HG03457 (cell line): ENCODE measurements around the gene VWA5B2.
A peak's percentile ranks its signal among the peaks of the same experiment; 100 is the strongest.
"Not testable (repeated sequence)": the region's sequence is repeated elsewhere in the genome, so short reads cannot be mapped to it uniquely, and the experiment has no call there.

Experiments
- ATAC-seq: cut with Tn5 transposase; IDR thresholded peaks from one replicate; pipeline ENCODE4 v1.9.1; 2021; ENCODE audit warnings: moderate number of reproducible peaks; ENCODE audit not compliant: unreplicated experiment

VWA5B2 gene

DNA sequence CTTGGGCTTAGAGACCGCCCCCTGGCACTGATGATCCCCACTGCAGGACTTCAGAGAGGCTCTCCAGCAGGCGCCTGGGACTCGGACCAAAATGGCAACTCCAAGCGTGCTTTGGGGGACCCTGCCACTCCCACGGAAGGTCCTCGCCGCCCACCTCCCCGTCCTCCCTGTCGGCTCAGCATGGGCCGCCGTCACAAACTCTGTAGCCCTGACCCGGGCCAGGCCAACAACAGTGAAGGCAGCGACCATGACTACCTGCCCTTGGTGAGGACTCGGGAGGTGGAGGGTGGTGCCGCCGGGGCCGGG lies 11.7 kb downstream of the VWA5B2 start:
- no peak for ATAC-seq

DNA sequence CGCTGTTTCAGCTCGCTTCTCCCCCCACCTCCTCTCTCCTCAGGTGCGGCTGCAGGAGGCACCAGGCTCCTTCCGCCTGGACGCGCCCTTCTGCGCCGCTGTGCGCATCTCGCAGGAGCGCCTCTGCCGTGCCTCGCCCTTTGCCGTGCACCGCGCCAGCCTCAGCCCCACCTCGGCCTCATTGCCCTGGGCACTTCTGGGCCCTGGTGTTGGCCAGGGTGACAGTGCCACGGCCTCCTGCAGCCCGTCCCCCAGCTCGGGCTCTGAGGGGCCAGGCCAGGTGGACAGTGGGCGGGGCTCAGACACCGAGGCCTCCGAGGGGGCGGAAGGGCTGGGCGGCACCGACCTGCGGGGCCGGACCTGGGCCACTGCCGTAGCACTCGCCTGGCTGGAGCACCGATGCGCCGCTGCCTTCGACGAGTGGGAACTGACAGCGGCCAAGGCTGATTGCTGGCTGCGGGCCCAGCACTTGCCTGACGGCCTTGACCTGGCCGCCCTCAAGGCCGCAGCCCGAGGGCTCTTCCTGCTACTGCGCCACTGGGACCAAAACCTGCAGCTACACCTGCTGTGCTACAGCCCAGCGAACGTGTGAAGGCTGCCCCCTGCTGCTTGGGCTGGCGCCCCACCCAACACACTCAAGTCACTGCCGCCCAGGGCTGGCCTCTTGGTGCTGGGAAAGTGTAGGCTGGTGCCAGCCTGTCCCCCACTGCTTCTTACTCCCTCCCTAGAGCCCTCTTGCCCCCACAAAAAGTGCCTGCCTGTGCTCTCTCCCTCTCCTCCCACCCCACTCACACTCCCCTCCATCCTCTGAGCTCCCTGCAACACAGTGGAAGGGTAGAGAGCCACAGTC lies 12.3 kb downstream of the VWA5B2 start:
- ATAC-seq: no peak

DNA sequence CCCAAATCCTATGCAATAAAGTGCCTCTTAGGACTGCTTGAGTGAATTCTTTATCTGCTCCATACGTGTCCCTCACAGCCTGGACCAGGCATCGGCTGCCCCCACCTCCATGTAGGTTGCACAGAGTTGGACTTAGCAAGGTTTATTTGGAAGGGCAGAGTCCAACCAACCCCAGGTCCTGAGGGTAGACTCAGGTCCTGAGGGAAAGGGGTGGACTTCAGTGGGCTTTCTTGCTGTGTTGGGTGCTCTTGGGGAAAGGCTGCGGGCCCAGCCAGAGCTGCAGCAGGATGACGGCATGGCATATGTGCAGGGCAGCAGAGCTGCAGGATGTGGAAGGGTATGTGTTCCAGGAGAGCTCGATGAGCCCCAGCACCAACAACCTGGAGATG lies 12.9 kb downstream of the VWA5B2 start:
- ATAC-seq: no peak

DNA sequence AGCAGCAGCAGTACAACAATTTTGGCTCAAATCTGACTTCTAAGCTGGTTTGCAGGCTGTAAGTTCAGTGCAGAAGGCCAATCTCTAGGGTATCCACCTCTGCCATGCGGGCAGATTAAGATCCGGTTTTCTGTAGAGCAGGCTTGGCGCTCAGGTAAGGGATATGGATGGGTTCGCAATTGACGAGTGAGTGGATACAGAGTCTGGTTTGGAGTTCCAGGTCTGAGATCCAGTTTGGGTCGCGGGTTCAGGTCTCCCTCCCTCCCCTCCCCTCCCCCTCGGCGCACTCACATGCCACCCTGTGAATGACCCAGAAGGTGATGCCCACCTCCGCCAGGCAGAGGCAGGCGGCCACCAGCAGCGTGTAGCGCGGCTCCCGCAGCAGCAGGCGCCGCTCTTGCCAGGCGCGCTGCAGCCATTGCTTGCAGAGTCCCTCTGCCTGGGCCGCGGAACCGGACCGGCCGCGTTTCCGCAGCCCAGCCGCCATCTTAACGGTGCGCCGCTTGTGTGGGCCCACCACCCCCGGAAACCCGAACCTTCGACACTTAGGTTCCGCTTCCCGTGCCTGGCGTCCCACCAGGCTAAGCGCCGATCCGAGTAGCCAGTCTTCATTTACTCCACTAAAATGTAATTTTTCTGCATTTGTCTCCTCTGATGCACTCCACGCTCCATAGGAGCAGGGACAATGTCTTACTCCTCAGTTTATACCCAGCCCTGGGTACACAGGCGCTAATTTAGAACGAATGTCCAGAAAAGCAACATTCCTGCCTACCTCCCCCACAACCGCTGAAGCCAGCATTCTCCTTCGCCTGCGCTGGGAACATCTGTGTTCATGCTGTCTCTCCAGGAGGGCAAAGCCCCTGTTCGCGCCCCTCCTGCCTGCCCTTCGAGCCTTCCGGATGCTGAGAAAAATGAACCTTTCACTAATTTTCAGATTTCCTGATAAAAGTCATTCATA lies 19.3 kb downstream of the VWA5B2 start, which contains the start of gene ALG3:
Gene ALG3, minus strand, starts transcription at position 509 of the 958 bp plus-strand sequence. Its CDS starts 22 bp downstream, at position 487.
- ATAC-seq: peak; percentile 35

DNA sequence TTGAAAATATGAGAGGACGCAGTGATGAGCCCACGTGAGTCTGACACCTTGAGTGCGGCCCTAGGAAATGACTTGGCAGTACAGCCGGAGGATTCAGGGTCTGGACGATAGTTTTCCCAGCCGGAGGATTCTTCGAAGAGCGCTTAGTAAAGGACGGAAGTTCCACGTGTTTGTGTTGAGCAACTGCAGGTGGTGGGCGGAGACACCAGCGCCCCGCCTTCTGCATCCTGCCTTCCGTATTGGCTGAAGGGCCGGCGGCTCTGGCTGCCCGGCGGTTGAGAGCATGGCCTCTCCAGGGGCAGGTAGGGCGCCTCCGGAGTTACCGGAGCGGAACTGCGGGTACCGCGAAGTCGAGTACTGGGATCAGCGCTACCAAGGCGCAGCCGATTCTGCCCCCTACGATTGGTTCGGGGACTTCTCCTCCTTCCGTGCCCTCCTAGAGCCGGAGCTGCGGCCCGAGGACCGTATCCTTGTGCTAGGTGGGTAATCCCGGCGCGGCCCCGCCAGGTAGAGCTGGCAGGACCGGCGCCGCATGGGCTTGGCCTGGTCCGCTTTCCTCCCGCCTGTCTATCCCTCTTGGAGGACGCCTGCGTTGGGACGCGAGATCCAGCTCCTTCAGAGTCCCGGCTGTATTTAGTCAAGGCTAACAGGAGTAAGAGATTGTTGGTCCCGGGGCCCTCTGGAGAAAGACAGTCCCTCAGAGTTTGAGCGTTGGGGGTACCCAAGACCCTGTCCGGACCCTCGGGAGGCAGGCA lies 20.2 kb downstream of the VWA5B2 start, which contains the start of gene EEF1AKMT4:
Gene EEF1AKMT4, plus strand, starts transcription at position 261 of the 755 bp plus-strand sequence. Its CDS starts 23 bp downstream, at position 284.
- ATAC-seq: peak; percentile 84

DNA sequence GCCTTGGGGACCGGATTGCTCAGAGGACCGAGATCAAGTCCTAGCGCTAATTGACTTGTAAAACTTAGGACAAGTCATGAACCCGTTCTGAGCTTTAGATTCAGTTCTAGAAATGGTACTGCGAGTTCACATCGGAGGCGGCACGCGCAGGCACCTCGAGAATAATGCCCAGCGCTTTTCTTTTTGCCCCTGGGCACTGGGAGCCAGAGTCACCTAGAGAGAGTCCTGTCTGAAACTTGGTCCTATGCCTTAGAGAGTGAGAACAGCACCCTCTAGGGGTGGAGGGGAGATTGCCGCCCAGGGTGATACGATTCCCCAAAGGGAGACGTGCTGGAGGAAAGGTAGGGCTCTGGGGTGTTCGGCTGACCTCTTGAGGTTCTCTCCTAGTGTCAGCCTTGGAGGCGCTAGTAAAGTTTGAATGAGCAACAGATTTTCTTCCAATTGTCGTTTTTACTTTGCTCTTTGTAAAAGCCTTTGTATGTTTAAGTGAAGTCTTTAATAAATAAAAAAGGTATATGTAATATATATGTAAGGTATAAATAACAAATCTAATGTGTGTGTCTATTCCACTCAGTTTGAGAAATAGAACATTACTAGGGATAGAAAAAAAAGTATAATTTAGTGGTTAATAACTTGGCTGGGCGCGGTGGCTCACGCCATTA lies 20.9 kb downstream of the VWA5B2 start:
- peak; percentile 49 for ATAC-seq

DNA sequence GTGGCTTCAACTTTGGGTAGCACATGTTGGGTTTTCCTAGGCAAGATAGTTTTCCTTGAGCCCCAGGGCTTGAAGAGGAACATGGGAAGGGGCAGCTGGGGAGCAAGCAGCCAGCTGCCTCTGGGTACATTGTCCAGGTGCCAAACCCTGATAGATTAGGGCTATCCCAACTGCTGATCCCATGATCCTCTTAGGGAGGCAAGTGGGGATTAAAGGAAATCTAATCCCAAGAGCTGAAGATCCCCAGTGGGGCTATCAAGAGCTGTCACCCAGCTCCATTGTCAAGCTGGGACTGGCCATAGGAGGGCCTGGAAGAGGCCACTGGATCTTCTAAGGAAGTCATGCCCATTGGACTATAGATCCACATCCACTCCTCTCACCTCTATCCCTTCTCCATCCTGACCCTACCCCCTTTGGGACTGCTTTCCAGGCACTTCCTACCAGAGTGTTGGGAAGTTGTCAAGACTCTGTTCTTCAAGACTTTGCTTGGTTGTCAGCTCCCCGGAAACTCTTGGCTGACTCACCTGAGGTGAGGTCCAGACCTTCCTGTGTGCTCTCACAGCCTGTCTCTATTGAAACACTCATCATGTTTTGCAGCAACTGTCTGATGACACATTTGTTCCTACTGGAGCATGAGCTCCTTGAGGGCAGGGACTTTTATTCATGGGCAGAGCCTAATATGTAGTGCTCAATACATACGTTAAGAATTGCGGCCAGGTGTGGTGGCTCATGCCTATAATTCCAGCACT lies 26.1 kb downstream of the VWA5B2 start:
- ATAC-seq: no peak

DNA sequence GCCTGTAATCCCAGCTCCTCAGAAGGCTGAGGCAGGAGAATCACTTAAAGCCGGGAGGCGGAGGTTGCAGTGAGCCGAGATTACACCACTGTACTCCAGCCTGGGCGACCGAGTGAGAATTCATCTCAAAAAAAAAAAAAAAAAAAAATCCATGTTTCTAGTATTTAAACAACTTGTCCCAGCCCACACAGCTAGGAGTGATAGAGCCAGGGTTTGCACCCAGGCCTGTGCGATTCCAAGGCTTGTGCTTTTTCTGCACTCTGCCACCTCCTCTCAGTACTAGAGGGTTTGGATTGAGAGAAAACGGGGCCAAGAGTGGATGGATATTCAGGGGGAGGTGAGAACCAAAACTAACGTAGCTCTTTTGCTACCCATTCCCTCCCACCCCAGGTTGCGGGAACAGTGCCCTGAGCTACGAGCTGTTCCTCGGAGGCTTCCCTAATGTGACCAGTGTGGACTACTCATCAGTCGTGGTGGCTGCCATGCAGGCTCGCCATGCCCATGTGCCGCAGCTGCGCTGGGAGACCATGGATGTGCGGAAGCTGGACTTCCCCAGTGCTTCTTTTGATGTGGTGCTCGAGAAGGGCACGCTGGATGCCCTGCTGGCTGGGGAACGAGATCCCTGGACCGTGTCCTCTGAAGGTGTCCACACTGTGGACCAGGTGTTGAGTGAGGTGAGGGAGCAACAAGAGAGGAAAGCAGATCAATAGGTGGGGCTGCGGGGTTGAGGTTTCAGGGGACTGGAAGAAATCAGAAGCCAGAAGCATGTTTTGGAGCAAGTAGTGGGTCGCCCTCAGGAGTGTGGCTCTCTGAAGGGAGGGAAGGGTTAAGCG lies 27.9 kb downstream of the VWA5B2 start:
- ATAC-seq: no peak

DNA sequence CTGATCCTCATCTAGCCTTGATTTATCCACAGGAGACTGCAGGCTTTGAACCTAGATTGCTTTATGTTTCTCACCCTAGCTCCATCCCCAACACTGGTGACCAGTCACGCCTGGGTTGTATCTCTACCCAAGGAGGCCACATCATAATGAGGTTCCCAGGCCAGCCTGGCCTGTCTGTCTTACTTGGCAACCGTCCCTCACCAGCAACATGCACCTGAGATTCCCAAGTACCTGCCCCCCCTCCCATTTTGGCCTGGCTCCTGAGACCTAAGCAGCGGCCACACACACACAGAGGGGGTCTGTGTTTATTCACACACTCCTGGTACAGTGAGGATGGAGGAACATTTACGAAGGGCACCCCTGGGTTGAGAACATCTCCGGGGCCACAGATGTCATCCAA lies 29.5 kb downstream of the VWA5B2 start:
- ATAC-seq: no peak

DNA sequence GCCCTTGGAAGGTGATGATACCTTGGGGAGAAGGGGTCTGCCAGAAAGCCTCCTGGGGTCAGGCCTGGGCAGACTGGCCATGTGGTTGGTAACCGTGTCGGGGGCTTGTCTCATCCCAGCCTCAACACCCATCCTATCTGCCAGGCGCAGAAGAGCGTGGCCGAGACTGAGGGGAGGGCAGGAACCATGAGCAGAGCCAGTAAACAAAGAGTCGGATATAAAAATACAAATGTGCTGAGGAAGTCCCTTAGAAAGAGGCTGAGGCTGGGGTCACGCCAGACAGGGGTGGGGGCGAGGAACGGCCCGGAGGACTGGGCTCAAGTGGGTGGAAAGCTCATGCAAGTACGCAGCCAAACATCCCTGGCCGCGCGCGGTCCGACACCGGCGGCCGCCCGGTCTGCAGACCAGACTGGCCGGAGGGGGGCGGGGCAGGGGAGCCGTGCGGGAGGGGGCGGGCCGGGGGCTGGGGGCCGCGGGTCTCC lies 30.1 kb downstream of the VWA5B2 start:
- ATAC-seq: no peak

DNA sequence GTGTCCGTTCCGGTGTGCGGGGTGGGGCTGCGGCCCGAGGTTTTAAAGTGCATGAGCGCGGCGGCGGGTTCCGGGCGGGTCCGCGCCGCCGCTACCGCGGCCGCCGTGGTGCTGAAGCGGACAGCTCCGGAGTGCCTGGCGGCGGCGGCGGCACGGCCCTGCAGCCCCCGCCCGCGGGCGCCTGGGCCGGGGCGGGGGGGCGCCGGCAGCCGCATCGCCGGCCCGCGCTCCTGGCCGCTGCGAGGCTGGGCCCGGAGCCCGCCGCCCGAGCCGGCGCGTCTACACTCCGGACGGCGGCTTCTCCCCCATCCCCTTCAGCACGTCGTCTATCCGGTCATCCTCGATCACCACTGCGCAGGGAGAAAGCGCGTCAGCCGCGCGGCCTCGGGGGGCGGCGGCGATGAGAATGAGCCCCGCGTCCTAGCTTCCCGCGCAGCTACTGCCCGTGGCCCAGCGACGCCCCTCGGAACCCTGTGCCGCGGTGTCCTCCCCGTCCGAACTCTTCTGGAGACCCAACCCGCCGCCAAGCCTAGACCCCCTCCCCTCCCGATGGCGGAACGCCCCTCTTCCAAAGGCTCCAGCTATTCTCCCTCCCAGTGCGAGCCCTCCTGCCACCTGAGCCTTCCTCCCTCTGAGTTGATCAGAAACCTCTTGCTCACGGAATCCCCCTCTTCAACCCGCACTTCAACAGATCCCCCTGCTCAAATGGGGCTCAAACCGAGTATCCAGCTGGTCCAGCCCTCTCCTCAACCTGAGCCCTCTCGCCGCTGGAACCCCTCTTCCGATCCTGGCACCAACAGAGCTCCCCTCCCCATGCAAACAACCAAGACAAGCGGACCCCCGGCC lies 30.7 kb downstream of the VWA5B2 start:
- ATAC-seq: no peak

DNA sequence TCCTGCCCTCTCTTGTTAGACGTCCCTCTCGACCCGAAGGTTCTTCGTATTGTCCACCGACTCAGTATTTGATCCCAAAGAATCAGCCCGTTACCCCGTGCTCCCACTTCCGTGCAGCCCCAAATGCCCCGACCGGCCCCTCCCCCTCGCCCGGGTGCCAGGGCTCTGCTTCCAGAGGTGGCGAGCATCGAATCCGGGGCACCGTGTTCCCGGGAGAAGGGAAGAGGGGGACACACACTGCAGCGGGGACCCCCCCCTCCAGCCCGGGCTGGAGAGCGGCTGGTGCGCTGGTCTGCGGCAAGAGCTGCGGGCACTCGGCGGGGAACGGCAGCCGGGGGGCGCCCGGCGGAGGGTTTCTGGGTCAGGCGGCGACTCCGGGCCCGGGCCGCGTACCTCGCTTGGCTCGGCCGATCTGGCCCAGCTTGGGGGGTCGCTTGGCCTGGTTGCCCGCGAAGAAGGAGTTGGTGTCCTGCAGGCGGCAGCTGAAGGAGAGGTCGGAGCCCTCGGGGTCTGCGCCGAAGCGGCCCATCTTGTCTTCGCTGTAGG lies 31.4 kb downstream of the VWA5B2 start:
- ATAC-seq: no peak

DNA sequence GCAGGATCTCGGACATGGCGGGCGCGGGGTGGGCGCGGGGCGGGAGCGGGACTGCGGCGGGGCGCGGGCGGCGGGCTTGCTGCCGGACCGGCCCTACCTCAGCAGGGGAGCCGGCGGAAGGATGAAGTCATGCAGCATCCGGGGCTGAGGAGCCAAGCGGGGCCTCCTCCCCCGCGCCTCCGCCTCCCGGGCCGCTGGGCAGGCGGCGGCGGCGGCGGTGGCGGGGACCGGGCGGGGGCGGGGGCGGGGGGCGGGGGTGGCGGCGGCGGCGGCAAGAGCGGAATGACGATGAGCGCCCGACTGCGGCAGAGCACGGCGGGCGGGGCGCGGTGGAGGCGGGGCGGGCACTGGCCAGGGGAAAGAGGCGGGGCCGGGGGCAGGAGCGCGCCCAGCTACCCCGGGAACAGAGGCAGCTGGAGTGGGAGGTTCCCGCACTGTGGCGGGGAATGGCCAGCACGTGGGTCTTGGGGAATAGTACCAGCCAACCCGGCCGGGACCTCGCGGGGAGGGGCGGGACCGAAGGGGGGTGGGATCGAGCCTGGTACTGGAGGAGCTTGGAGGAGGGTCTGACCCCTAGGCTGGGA lies 32.0 kb downstream of the VWA5B2 start, which contains the start of gene CAMK2N2:
Gene CAMK2N2, minus strand, starts transcription at position 284 of the 584 bp plus-strand sequence. Its CDS starts 268 bp downstream, at position 16.
- no peak for ATAC-seq

DNA sequence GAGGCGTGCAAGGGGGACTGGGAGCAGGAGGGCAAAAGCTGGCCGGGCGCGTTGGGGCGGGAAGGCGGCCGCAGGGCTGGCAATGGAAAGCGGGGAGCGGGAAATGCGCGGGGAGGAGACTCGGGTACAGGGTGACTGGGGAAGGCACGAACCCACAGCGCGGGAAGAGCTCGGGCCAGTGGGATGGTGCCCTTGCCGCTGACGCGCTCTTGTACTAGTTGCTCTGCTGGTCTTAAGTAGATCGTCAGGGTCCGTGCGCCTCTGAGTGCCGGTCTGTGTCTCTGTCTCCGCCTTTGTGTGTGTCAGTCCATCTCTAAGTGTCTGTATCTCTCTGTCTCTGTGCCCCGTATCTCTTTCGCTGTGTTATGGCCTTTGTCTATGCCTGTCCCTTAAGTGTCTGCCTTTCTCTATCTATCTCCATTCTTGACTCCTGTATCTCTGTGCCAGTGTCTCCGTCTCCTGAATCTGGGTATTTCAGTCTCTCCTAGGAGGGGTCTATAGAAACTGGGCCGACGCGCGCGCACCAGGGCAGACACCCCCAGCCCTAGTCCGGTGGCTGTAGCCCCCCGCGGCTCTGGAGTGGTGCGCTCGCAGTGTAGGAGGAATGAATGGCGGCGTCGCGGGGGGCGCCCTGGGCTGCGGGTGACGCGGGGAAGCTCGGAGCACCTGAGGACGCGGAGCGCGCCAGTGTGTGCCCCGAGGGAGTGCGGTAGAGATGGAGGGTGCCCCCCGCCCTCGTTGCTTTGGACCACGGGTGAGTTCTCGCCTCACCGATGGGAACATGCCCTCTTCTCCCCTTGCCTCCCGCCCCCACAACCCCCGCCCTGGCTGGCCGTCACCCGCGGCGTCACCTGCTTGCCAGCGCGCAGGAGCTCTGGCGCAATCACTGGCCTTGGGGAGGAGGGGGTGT lies 32.7 kb downstream of the VWA5B2 start:
- no peak for ATAC-seq

DNA sequence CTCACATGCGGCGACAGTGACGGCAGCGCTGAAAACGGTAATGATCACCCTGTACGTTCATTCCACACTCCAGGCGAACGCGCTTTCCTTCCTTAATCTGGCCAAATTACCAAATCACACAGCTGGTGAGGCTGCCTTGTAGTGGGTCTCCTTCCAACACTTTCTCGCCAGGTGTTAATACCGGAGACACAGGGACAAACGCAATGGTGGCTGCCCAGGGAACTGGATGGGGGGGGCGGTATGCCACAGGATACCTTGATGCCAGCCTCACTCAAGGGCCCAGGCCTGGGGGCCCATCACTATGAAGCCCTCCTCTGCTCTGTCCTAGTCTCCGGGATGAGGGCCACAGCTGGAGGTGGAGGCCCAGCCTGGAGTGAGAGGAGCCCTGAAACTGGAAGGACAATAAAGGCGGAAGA lies 33.4 kb downstream of the VWA5B2 start:
- no peak for ATAC-seq

DNA sequence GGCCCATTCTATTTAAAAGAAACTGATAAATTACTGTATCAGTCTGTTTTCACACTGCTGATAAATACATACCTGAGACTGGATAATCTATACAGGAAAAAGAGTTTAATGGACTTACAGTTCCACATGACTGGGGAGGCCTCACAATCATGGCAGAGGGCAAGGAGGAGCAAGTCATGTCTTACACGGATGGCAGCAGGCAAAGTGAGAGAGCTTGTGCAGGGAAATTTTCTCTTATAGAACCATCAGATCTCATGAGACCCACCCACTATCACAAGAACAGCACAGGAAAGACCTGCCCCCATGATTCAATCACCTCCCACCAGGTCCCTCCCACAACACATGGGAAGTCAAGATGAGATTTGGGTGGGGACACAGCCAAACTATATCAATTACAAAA lies 37.9 kb downstream of the VWA5B2 start:
- not testable (repeated sequence) for ATAC-seq
